Measurements from ENCODE around the gene LCMT2. TPM values are rescaled to one million over a fixed set of nuclear protein-coding genes. Genes with fewer than 3 reads are reported as not detected.
"Not testable (repeated sequence)": the region's sequence is repeated elsewhere in the genome, so short reads cannot be mapped to it uniquely, and the experiment has no call there.

Gene LCMT2
- total RNA-seq, 1 donor from 2014 or later, result 3.7 TPM

DNA sequence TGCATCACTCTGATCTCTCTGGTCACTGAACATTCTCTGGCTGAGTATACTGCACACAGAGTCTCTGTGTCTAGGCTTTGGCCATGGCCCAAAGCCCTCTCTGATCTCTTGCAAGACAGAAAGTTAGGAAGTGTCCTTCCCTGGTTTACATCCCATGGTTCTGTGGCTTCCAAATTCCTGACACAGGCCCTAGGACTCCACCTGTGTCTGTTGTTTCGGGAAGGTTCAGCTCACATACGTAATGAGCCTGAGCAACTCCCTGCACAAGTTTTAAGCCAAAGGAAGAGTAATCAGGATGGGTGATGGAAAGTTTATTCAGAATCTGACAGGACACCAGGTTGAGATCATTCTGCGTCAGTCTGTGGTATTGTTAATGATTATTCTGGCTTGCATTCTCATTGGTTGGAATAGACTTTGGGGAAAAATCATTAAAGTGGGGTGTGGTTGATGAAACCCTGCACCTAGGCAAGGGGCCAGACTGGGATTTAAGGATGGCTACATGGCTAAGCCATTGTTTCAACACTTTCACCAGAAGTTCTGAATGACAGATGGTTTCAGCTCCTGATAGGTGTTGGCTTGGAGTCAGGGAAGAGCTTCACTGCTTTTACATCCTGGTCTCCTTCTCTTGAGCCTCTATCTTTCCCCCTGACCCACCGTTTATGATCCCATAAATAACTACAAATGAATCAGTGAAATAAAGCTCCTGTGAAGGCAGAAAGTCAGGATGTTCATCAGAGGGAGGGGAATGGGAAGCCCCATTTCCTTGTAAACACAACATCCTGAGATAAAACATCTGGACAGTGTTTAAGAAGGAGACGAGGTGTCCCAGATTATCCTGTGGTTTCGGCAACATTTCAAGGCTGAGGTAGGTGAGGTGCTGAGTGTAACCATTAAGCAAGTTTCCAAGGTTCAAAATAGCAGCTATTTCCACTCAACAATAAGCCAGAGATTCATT is 14.1 kb downstream of the LCMT2 start:
- DNase-seq (ENCODE audit: low spot score) (no peak), ATAC-seq (peak; percentile 24)

DNA sequence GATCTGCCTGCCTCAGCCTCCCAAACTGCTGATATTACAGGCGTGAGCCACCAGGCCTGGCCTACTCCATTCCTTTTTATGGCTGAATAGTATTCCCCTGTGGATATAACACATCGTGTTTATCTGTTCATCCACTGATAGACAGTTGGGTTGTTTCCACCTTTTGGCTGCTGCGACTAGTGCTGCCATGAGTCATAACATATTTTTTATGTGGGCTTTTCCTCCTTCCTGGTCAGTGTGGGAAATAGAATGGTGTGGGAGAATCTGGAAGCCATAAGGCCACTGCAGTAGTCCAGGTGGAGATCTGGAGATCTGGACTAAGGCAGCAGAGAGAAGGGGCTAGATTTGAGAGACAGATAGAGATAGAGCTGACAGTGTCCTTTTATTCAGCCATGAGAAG is 16.2 kb downstream of the LCMT2 start:
- ATAC-seq, result no peak
- no peak for DNase-seq (ENCODE audit: low spot score)

DNA sequence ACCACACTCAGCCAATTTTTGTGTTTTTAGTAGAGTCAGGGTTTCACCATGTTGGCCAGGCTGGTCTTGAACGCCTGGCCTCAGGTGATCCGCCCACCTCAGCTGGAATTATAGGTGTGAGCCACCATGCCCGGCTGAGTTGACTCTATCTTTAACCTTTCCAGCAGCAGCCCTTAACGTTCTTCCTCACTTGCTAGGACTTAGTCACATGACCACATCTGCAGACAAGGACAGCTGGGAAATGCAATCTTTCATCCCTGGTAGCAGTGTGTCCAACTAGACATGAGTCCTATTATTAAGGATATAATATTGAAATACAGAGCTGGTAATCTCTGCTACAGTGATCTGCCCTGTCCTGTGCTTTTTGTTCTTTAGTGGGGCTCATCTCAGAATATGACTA is 18.0 kb downstream of the LCMT2 start:
- ATAC-seq (no peak), DNase-seq (ENCODE audit: low spot score) (no peak)

DNA sequence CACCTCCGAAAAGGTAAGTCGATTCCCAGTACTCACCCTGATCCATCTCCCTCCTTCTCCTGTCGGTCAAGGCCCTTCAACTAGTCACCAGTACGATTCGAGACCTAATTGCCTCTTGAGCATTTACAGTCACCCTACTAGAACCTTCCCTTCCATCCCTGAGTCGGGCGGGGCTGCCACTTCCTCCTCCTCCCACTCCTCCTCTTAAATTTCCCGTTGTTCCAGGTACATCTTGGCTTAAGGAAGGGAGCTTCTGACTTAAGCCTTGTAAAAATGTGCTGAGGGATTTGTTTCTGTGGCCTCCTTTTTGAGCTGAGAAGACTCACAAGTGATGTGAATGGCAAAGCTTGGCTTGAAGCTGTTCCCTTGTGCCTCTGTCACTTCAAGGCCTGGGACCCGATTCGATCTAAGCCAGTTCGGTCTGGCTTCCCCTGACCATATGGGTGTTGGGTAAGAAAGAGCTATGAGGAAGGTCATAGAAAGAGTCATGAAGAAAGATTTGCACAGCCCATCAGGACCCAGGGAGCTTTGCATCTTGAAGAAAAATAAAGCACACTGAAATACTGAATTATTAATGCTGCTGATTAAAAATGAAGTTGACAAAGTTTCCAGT is 28.1 kb downstream of the LCMT2 start, which contains the start of gene TGM7:
TGM7 (minus strand) TSS at position 51 of the 613 bp plus-strand sequence.
- DNase-seq (ENCODE audit: low spot score), result no peak
- ATAC-seq, result no peak

DNA sequence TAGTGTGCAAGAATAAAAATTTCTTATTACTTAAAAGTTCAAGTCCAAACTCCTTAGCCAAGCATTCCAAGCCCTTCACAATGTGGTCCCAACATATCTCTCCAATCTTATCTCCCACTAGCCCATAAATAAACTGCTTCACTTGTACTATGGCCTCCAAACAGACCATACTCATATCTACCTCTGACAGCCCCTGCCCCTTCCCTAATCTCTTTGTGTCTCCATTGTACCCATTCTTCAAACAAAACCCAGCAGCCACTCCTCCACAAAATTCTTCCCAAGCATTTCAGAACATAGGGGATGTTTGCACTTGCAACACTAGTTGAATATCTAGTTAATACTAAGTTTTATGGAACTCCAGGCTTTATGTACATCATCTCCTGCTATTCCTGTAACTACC is 30.5 kb downstream of the LCMT2 start:
- DNase-seq (ENCODE audit: low spot score) (no peak), ATAC-seq (no peak)

DNA sequence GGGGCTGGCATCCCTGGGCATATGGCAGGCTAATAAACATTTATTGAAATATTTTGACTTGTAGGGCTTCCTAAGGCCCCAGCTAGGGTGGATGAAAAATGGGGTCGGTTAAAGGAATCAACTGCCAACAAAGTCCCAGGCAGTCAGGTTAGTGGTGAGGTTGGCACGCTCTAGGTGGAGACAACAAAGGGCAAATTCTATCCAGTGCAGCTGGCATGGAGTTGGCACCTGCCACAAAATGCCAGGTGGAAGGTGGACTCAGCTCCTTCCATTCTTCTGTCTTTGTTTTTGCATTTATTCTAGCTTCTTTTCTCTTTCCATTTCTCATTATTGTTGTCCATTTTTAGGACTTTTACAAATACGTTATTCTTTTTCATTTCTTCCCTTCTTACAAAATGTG is 31.0 kb downstream of the LCMT2 start:
- DNase-seq (ENCODE audit: low spot score), result no peak
- ATAC-seq, result no peak

DNA sequence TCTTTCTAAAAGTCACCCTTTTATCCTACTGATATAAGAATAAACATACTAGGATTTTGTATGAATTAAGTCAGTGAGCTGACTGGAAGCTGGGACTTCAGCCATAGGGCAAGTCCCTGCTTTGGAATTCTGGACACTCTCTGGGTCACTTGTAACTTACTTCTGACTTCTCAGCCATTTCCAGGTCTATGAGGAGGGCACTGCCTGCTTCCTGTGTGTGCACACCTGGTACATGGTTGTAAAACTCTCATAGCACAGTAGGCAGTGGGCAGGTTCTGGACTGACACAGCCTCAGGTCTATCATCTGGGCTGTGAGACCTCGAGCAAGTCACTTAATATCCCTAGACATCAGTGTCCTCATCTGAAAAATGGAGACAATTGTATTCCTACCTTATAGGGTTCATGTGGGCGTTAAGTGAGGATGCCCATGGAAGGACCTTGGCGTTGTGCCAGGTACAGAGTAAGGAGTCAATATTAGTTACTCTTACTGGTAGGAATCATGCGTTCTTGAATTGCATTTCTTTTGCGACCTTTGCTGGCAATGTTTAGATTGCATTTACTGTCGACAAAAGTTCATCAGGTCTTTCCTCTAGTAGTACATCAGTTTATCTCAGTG is 36.2 kb downstream of the LCMT2 start:
- no peak for ATAC-seq
- DNase-seq (ENCODE audit: low spot score), result no peak

DNA sequence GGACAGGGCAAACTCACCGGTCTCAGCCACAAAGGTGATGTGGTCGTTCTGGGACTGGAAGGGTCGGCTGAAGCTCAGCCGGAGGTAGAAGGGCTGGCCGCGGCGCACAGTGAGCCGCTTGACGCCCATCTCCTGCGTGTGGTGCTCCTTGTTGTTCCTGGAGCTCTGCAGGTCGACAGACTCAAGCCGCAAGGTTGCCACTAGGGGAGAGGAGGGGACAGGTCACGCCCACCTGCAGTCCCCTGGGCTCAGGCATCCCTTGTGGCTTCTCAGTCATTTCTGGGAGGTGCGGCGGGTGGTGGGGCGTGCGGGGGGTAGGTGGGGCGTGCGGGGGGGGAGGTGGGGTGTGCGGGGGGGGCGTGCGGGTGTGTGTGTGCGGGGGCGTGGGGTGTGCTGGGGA is 36.9 kb downstream of the LCMT2 start:
- DNase-seq (ENCODE audit: low spot score), result no peak
- no peak for ATAC-seq

DNA sequence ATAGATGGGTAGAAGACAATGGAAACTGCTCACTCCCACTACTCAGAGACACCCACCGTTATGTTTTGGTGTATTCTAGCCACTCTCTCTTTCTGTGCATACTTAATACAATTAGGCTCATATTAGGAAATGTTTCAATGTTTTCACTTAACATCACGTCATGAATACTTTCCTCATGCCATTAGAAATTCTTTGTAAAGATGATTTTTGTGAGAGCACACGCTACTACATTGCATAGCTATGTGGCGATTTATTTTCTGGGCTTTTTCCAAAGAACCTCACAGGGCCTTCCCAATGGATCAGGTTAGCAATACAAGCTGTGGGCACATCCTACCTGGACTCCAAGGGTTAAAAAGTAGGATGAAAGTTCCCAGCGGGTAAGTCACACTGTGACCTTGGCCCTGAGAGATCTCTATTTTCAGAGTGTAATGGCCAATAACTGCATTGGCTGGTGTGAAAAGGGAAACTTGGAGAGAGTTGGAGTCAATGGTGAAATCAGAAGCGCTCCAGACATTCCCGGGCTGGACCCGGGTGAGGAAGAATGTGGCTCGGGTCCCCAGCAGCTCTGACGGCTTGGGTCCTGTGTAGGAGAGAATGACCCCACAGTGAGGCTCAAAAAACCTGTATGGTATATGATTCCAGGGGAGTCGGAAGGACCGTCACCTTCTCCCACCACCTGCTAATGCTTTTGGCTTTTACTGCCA is 37.8 kb downstream of the LCMT2 start:
- ATAC-seq (no peak), DNase-seq (ENCODE audit: low spot score) (no peak)

DNA sequence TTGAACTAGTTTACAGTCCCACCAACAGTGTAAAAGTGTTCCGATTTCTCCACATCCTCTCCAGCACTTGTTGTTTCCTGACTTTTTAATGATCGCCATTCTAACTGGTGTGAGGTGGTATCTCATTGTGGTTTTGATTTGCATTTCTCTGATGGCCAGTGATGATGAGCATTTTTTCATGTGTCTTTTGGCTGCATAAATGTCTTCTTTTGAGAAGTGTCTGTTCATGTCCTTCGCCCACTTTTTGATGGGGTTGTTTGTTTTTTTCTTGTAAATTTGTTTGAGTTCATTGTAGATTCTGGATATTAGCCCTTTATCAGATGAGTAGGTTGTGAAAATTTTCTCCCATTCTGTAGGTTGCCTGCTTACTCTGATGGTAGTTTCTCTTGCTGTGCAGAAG is 40.7 kb downstream of the LCMT2 start:
- not testable (repeated sequence) for DNase-seq (ENCODE audit: low spot score); ATAC-seq

DNA sequence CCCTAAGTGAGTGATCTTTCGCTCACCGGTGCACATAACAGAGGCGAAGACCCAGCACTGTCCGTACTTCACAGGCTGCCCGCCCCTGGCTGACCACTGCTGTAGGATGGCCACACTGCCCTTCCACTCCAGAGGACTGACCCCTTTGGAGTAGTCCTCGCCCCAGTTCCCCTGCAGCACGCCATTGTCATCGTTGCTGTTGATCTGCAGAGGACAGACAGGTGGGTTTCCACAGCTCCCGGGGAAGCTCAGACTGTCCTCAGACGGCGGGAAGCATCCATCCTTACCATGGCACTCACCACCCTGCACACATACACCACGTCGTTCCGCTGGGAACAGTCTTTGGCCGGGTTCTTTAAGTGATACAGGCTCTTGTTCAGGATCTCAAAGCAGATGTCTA is 43.1 kb downstream of the LCMT2 start:
- ATAC-seq, result no peak
- no peak for DNase-seq (ENCODE audit: low spot score)

DNA sequence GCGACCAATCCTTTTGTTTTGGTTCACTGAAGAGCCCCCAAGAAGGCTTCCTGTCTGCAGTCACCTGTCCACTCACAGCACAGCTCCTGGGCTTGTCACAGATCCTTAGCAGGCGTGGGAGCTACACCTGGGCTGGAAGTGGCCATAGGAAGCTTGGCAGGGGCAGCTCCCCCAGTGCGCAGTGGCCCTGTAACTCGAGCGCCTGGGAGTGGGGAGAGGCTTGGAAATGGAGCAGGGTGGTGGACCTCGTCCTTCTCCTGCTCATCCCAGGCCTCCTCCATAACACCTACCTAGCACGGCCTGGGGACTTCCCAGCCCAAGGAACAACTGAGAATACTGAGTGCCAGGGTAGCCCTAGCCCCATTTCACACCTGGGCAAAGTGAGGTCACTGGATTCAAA is 44.3 kb downstream of the LCMT2 start:
- ATAC-seq, result peak; percentile 19
- DNase-seq (ENCODE audit: low spot score), result peak; percentile 39

DNA sequence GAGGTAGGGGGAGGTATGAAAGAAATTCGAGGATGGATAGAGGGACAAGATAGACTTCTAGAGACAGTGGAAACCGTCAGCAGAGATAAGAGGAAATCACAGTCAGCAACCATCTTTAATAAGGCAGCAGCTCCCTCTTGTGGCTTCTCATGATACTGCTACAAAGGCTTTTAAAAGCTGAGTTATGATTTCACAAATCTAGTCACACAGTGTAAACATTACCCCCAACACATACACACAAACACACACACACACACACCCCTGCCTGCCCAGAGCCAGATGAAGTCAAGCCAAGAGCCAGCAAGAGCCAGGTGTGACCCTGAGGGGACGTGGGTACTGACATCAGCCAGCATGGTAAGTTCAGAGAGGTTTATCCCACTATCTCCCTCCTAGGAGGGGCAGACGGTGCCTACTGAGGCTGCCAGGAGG is 44.8 kb downstream of the LCMT2 start:
- ATAC-seq (peak; percentile 96), DNase-seq (ENCODE audit: low spot score) (peak; percentile 44)

DNA sequence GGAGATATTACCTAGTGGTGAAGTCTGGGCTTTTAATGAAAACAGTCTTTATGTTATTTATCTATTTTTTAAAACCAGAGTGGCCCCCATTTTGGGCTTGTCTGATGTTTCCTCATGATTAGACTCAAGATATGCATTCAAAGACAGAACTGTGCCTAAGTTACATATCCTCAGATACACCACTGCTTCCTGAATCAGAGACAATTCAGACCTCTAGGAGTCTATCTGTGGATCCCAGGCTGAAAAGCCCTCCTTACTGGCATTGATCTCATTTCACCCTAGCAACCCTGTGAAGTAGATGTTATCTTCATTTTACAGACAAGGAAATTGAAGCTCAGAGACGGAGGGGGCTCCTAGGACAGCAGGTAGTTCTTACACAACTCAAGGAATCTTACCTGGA is 46.8 kb downstream of the LCMT2 start:
- ATAC-seq, result no peak

DNA sequence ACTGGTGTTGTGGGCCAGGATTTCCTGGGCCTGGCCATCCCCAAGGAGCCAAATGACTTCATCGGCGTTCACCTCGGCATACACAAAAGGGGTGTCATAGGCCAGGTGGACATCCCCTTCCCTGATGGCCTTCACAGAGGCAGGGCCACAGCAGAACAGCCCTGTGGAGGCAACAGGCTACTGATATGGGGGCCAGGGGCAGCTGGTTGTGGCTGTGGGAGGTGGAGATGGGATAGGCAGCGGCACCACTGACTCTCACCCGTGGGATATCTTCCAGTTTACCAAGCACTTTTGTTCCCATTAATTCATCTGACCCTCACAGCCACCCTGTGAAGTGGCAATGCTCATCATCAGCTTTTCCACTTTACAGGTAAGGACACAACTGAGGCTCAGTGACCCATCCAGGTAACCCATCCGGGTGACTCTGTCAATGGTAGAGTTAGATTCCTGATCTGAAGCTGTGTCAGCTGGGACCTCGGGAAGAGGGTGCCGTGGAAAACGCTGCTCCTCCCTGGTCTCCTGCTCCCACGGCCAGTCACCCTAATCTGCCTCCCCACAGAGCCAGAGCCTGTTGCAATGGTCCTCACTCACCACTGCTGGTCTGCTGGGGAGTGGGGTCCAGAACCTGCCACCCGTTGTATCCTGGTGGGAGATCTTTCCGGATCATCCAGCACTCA is 48.3 kb downstream of the LCMT2 start:
- DNase-seq (ENCODE audit: low spot score) (no peak), ATAC-seq (no peak)

More for the DNA sequence above, 46.8 kb downstream of the LCMT2 start:
- no peak for DNase-seq (ENCODE audit: low spot score)

DNA sequence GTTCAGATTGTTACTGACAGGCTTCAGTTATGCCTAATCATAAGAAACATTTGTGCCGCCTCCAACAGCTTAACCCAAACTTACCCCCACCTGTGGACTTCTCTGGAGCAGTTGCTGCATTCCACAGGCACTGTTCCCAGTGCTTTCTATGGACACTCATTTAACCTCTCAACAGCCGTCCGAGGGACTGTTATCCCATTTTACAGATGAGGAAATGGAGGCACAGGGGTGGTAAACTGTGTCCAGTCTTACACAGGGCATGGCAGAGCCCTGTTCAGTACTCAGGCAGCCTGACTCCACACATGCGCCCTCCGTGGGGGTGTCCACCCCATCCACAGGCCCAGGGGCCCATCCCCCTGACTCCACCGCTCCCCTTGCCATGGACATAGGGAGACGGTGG is 49.4 kb downstream of the LCMT2 start:
- DNase-seq (ENCODE audit: low spot score), result no peak
- no peak for ATAC-seq

DNA sequence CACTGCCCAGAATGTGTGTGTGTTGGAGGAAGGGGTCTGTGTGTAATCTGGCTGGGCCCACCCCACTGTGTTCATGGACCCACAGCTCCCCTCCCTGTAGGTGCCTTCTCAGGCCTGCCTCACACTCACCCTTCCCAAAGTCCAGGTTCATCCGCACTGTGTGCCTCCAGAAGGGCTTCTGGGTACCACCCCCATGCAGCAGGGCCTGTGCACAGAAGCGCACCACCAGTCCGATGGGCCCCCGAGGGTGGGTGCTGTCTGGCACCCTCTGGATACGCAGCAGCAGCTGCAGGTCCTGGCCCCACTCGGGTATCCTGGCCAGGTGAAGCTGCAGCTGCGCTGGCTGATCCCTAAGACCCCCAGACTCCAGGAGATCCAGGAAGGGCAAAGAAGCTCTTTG is 50.9 kb downstream of the LCMT2 start:
- ATAC-seq (no peak), DNase-seq (ENCODE audit: low spot score) (no peak)

DNA sequence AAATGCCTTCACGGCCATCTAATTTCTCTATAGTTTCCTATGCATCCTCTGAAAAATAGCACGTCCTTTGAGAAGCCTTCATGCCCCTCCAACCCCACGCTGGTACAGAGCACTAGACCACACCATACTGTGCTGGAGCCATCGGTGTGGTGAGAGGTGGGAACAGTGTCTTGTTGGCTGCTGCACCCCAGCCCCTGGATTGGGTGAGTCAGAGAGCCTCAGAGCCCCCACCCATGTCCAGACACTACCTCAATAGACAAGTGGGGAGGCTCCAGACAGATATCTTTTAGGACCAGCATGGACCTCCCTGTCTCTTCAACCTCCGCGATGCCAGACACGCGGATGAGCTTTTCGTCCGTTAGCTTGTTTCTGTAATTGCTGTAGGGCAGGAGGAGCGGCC is 51.5 kb downstream of the LCMT2 start:
- ATAC-seq (no peak), DNase-seq (ENCODE audit: low spot score) (no peak)

DNA sequence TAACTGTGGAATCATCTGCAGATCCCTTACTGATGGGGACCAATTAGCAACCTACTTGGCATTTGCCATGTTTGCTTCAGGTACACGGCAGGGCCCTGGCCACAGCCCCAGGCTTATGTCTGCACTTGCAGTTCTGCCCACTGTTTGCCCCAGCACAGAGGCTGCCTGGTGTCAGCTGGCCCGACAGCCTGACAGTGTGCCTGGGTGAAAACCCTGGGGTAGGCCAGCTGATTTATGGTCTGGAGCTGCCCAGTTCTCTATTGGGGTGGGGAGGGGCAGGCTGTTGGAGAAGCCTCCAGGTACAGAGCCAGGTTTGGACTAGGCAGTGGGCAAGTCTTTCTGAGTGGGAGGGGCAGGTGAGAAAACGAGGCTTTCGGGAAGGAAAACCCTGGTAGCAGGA is 52.5 kb downstream of the LCMT2 start:
- DNase-seq (ENCODE audit: low spot score), result no peak
- no peak for ATAC-seq

DNA sequence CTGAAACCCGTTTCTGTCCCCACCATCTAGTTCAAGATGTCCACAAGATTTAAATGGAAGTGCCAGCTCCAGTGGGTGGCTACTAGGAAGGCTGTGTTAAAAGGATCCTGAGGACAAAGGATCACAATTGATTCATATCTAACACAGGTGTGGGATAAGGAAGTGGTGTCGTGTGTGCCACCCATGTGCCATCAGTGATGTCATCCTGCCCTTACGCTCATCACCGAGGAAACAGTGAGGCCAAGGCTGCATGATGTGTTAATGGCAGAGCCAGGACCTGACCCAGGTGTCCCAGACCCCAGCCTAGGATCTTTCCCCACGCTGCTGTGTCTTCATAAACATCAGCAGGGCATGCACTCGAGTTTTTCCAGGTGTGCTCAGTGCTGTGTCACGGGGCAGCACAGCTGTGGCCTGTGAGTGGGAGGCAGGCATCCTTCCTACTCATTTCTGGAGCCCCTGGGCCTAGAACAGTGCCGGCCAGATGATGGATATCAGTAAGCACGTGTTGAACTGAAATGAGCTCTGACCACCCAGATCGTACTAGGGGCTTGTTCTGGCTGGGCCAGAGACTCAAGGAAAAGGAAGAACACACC is 53.0 kb downstream of the LCMT2 start:
- DNase-seq (ENCODE audit: low spot score), result no peak
- no peak for ATAC-seq
